Measurements from ENCODE around the gene BTD.

DNA sequence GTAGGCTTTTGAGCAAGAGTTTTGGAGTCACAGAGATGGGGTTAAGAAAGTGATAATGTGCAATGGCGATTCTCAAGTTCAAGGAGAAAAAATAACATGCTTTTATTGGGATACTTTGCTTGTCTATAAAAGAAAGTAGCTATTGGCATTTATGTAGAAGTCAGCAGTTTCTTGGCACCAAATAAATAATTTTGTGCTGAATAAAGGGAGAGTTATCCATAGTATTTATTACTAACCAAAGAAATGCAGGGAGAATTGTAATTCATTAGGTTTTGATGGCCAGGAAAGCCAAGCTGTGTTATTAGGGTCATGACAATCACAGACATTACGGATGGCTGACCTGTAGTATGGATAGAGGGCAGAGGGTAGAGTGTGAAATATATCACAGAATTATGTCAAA is 33.1 kb downstream of the BTD start:
- TF ChIP-seq POLR2A (IDR thresholded peaks at IDR 0.05; ENCODE audit: low read depth, low read length) (no peak), POLR2AphosphoS5 (IDR thresholded peaks at IDR 0.05; ENCODE audit: low read depth, low read length) (no peak), TAF1 (IDR thresholded peaks at IDR 0.05; ENCODE audit: borderline replicate concordance, low read depth, low read length) (no peak)

Data from GM12892 (cell line).